DND-41 (cell line): ENCODE measurements around the gene CHAT.

Source experiments
- ATAC-seq: fragments of 200-7000 bp; cut with Tn5 transposase; 3 replicates; pipeline ENCODE4 v1.9.1; 2021; ENCODE audit warnings: low read depth; ENCODE audit not compliant: insufficient read depth
- DNase-seq: peaks from one replicate; pipeline ENCODE4 v3.0.0-alpha.2; 2020
- H2AFZ ChIP-seq: 2 replicates; pipeline ENCODE4 v1.6.0; 2012; ENCODE audit warnings: low read depth, low read length
- H3K27ac ChIP-seq: 2 replicates; pipeline ENCODE4 v1.5.1; 2012; ENCODE audit warnings: low read length, inconsistent platforms
- H3K27me3 ChIP-seq: fragments of 200-600 bp; sonication (generic); 2 replicates; pipeline ENCODE4 v1.6.0; 2012; ENCODE audit warnings: low read length, mild to moderate bottlenecking, inconsistent platforms; ENCODE audit not compliant: insufficient read depth, poor library complexity
- H3K36me3 ChIP-seq: 2 replicates; pipeline ENCODE4 v1.5.1; 2012; ENCODE audit warnings: low read length, inconsistent platforms; ENCODE audit not compliant: insufficient read depth
- H3K4me1 ChIP-seq: 2 replicates; pipeline ENCODE4 v1.5.1; 2012; ENCODE audit warnings: mild to moderate bottlenecking, low read length; ENCODE audit not compliant: insufficient read depth
- H3K4me2 ChIP-seq: 2 replicates; pipeline ENCODE4 v1.6.0; 2012; ENCODE audit warnings: mild to moderate bottlenecking, moderate library complexity, low read length, inconsistent platforms; ENCODE audit not compliant: insufficient read depth
- H3K4me3 ChIP-seq, 2 experiments: fragments of 200-600 bp in 1 of 2; shearing (Covaris generic) in 1 of 2; 2 replicates each; pipeline ENCODE4 v1.5.1; 2012 to 2016; ENCODE audit warnings: inconsistent platforms in 2 of 2, low read length in 2 of 2, mild to moderate bottlenecking in 2 of 2, low read depth in 1 of 2, moderate library complexity in 1 of 2
- H3K79me2 ChIP-seq: 2 replicates; pipeline ENCODE4 v1.6.0; 2012; ENCODE audit warnings: low read length, inconsistent platforms; ENCODE audit not compliant: insufficient read depth
- H3K9ac ChIP-seq: 2 replicates; pipeline ENCODE4 v1.6.0; 2012; ENCODE audit warnings: low read depth, mild to moderate bottlenecking, inconsistent platforms, low read length, moderate library complexity
- H3K9me3 ChIP-seq: 2 replicates; pipeline ENCODE4 v1.5.1; 2012; ENCODE audit warnings: low read length, moderate library complexity, mild to moderate bottlenecking, inconsistent platforms; ENCODE audit not compliant: insufficient read depth, severe bottlenecking
- H4K20me1 ChIP-seq: 2 replicates; pipeline ENCODE4 v1.6.0; 2012; ENCODE audit warnings: low read length; ENCODE audit not compliant: insufficient read depth
- EZH2 ChIP-seq: IDR thresholded peaks from 3 replicates; pipeline ENCODE4 v1.6.1; 2012; ENCODE audit warnings: borderline replicate concordance, low read depth, mild to moderate bottlenecking, moderate library complexity, low read length, inconsistent platforms; ENCODE audit not compliant: severe bottlenecking
- TF ChIP-seq, protein P1 (sequence below): IDR thresholded peaks from 2 replicates; pipeline ENCODE4 v1.5.1; 2012; ENCODE audit warnings: borderline replicate concordance, low read length, moderate library complexity, mild to moderate bottlenecking; ENCODE audit not compliant: poor library complexity, severe bottlenecking; ENCODE audit errors: extremely low read depth

Gene CHAT

DNA sequence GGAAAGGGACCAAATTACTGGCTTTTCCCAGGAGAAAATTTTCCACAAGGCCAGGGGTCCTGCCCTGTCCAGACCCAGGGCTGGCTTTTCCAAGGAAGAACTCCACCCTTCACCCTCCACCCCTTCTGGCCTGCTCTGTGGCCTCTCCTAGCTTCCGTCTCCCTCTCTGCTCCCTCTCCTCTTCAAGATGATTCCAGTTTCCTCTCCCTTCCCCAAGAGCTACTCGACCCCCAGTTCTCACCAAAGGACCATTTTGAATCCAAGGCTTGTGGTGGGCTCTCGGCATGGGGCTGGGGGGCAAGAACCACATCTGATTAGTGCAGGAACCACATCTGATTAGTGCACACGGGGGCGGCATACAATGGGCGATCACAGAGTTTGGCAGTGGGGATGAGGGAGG lies 7.7 kb downstream of the CHAT start:
- no peaks in the 10 kb centered on the region; the same call in 1 of the 2 replicates for H4K20me1 ChIP-seq
- no peak for DNase-seq

DNA sequence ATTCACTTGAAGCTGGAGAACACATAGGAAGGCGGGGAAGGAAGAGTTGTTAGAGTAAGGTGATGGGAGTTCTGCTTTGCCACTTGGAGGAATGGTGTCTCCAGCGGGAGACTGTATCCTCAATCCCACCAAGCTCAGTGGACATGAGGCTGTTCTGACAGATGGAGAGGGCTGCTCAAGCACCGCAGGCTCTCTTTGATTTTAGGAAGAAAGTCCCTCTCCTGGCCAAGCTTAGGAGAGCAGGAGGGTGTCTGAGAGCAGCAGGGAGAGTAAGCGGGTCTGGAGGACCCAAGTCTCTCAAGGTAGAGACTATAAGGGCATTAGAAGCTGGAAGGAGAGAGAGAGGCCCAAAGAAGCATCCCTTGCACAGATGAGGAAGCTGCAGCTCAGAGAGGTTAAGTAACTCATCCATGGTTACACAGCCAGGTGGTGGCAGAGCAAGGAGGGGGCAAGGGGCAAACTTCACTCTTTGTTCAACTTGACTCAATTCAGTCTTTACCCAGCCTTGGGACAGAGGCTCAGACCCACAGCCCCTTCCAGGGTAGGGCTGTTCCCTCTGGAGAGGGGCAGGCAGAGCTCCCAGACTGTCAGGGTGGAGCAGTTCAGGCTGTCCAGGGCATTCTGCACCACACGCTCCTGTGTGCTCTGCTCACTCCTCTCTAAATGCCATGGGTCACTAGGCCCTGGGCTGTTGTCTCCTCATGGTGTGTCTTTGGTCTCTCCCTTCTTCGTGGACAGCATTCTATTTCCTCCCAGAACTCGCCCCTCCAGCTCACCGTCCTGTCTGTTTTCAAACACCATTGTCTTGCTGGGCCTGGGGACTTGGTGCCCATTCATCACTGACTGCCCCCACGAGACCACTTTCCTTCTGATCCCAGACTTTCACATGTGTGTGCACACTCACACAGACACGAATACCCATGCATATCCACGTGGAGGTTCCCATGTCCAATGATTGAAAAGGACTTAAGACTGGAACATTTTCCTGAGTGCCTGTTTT lies 8.9 kb downstream of the CHAT start:
- no peak overlapping the region for H3K27ac ChIP-seq
- H3K9ac ChIP-seq = no peak overlapping the region
- ATAC-seq = no peak
- DNase-seq = no peak
- TF ChIP-seq EZH2 = no peak
- TF ChIP-seq, protein P1, sequence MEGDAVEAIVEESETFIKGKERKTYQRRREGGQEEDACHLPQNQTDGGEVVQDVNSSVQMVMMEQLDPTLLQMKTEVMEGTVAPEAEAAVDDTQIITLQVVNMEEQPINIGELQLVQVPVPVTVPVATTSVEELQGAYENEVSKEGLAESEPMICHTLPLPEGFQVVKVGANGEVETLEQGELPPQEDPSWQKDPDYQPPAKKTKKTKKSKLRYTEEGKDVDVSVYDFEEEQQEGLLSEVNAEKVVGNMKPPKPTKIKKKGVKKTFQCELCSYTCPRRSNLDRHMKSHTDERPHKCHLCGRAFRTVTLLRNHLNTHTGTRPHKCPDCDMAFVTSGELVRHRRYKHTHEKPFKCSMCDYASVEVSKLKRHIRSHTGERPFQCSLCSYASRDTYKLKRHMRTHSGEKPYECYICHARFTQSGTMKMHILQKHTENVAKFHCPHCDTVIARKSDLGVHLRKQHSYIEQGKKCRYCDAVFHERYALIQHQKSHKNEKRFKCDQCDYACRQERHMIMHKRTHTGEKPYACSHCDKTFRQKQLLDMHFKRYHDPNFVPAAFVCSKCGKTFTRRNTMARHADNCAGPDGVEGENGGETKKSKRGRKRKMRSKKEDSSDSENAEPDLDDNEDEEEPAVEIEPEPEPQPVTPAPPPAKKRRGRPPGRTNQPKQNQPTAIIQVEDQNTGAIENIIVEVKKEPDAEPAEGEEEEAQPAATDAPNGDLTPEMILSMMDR = no peak
- no peak overlapping the region for H2AFZ ChIP-seq
- H3K9me3 ChIP-seq = no peaks in the 10 kb centered on the region
- no peaks in the 10 kb centered on the region for H3K79me2 ChIP-seq
- no peak overlapping the region for H3K4me3 ChIP-seq
- no peaks in the 10 kb centered on the region; the same call in 1 of the 2 replicates for H4K20me1 ChIP-seq
- no peaks in the 10 kb centered on the region for H3K36me3 ChIP-seq
- H3K4me2 ChIP-seq = no peak overlapping the region
- no peaks in the 10 kb centered on the region for H3K27me3 ChIP-seq
- H3K4me1 ChIP-seq = no peaks in the 10 kb centered on the region

More for the DNA sequence above, 7.7 kb downstream of the CHAT start:
- no peak overlapping the region for H3K27ac ChIP-seq
- no peak for TF ChIP-seq EZH2
- TF ChIP-seq, protein P1 = no peak
- no peak for ATAC-seq
- no peaks in the 10 kb centered on the region for H3K4me1 ChIP-seq
- no peaks in the 10 kb centered on the region for H3K27me3 ChIP-seq
- no peaks in the 10 kb centered on the region for H3K36me3 ChIP-seq
- H3K9ac ChIP-seq = no peak overlapping the region
- H3K79me2 ChIP-seq = no peaks in the 10 kb centered on the region
- H3K9me3 ChIP-seq = no peaks in the 10 kb centered on the region
- no peak overlapping the region for H3K4me3 ChIP-seq
- H3K4me2 ChIP-seq = no peak overlapping the region
- no peak overlapping the region for H2AFZ ChIP-seq

DNA sequence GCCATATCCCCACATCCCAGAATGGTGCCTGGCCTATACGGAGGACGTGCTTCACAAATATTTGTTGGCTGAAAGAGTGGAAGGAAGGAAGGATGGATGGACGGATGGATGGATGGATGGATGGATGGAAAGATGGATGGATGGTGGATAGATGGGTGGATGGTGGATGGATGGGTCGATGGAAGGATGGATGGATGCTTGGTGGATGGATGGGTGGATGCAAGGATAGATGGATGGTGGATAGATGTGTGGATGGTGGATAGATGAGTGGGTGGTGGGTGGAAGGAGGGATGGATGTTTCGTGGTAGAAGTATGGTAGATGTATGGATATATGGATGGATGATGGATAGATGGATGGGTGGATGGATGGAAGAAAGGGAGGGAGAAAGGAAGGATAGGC lies 10.8 kb downstream of the CHAT start:
- Histone ChIP-seq H3K4me1 (no peaks in the 10 kb centered on the region), H4K20me1 (no peaks in the 10 kb centered on the region; the same call in 1 of the 2 replicates), H3K36me3 (no peaks in the 10 kb centered on the region), H2AFZ (no peak overlapping the region), H3K9ac (no peak overlapping the region), H3K27me3 (no peaks in the 10 kb centered on the region), H3K79me2 (no peaks in the 10 kb centered on the region), H3K9me3 (no peaks in the 10 kb centered on the region), H3K27ac (no peak overlapping the region), H3K4me2 (no peak overlapping the region), H3K4me3 (no peak overlapping the region)
- DNase-seq (no peak), ATAC-seq (no peak)
- TF ChIP-seq, protein P1 = no peak
- no peak for TF ChIP-seq EZH2
